Lower leg skin (tissue), 4 donors: Measurements from ENCODE around the gene ZNF681. TPM values are rescaled to one million over a fixed set of nuclear protein-coding genes. Genes with fewer than 3 reads are reported as not detected.

ENCODE experiments used
- DNase-seq, 2 donors: peaks; one replicate each; pipeline ENCODE4 v3.0.0-alpha.2; 2019; ENCODE audit warnings: low spot score in 2 of 2
- H3K4me3 ChIP-seq: fragments of 200-600 bp; sonication (generic); 2 replicates; pipeline ENCODE4 v1.5.1; 2017; ENCODE audit warnings: mild to moderate bottlenecking, low read depth; ENCODE audit not compliant: poor library complexity, severe bottlenecking
- CTCF ChIP-seq, 3 donors: fragments of 450-650 bp; IDR thresholded peaks; one replicate each; pipeline ENCODE4 v1.5.1; 2016; ENCODE audit warnings: antibody characterized with exemption in 3 of 3, mild to moderate bottlenecking in 3 of 3, moderate library complexity in 2 of 3
- POLR2A ChIP-seq, 2 donors: fragments of 450-650 bp; IDR thresholded peaks; one replicate each; pipeline ENCODE4 v1.6.1; 2016 to 2017; ENCODE audit warnings: antibody characterized with exemption in 2 of 2, mild to moderate bottlenecking in 1 of 2, moderate library complexity in 1 of 2
- WGBS, 2 donors: methylation state at CpG; one replicate each; pipeline ENCODE4 v1.1.5; 2018; 5-methylcytosine and 5-hydroxymethylcytosine counted together
- intact Hi-C: fragments of 100-400 bp; cut with DNase I; formaldehyde crosslinking; loops from one replicate; pipeline ENCODE4 v1.15.0; 2023; ENCODE audit warnings: low total_unique reads
- total RNA-seq, 4 donors: library from RNA; depleted of rRNA; stranded (reverse); fragments of >200 nt; gene quantifications; one replicate each; pipeline ENCODE4 v1.1.0, GENCODE V29; 2016

The ZNF681 gene
- total RNA-seq, 4 donors from 2014 or later = 1.5 to 3.3 (median 2.7) TPM

GRCh38 chr19:23771761-23772674, 13.3 kb upstream of the ZNF681 start:
- WGBS, 2 donors = 79 to 80% methylated on average over 4 of the region's 4 CpGs
- no peak for TF ChIP-seq CTCF (IDR thresholded peaks at IDR 0.05)
- TF ChIP-seq POLR2A (IDR thresholded peaks at IDR 0.05) = no peak
- intact Hi-C loops = loop anchor here (10.0 kb wide), 1 partner anchor 293 kb away; no protein-coding TSS in a partner anchor
- DNase-seq = peak in 1 of 2 donors; percentile 39
- no peak overlapping the region for H3K4me3 ChIP-seq

- intact Hi-C loops = loop anchor here (10.0 kb wide), 1 partner anchor 293 kb away; no protein-coding TSS in a partner anchor
- DNase-seq = peak in 1 of 2 donors; percentile 40
- no peak overlapping the region for H3K4me3 ChIP-seq
- 93 to 97% methylated on average over 2 of the region's 2 CpGs for WGBS, 2 donors
- no peak for TF ChIP-seq POLR2A (IDR thresholded peaks at IDR 0.05)
- no peak for TF ChIP-seq CTCF (IDR thresholded peaks at IDR 0.05)
Measured at GRCh38 chr19:23771316-23771715, 12.6 kb upstream of the ZNF681 start.

- WGBS, 2 donors = 88 to 96% methylated on average over 1 of the region's 1 CpG
- intact Hi-C loops = loop anchor here (10.0 kb wide), 1 partner anchor 294 kb away; no protein-coding TSS in a partner anchor
- DNase-seq = peak in 1 of 2 donors; percentile 4
- no peak overlapping the region for H3K4me3 ChIP-seq
- no peak for TF ChIP-seq CTCF (IDR thresholded peaks at IDR 0.05)
- TF ChIP-seq POLR2A (IDR thresholded peaks at IDR 0.05) = no peak
Measured at GRCh38 chr19:23770672-23771250, 12.1 kb upstream of the ZNF681 start.

- no peak for TF ChIP-seq POLR2A (IDR thresholded peaks at IDR 0.05)
- TF ChIP-seq CTCF (IDR thresholded peaks at IDR 0.05) = no peak
- intact Hi-C loops = loop anchor here (10.0 kb wide), 1 partner anchor 295 kb away; no protein-coding TSS in a partner anchor
- no peak overlapping the region for H3K4me3 ChIP-seq
- WGBS, 2 donors = 80 to 86% methylated on average over 3 of the region's 3 CpGs
- DNase-seq = peak; percentile 23 to 54
Measured at GRCh38 chr19:23769691-23770468, 11.2 kb upstream of the ZNF681 start.

- H3K4me3 ChIP-seq = no peak overlapping the region
- 88 to 89% methylated on average over 13 of the region's 13 CpGs for WGBS, 2 donors
- intact Hi-C loops = no loop called here
- TF ChIP-seq CTCF (IDR thresholded peaks at IDR 0.05) (no peak), POLR2A (IDR thresholded peaks at IDR 0.05) (no peak)
- peak in 1 of 2 donors; percentile 49 for DNase-seq
Measured at GRCh38 chr19:23766951-23767350, 8.3 kb upstream of the ZNF681 start.
